H9 (cell line): Measurements from ENCODE around the gene ST8SIA5. TPM values are rescaled to one million over a fixed set of nuclear protein-coding genes. Genes with fewer than 3 reads are reported as not detected.

Experiments used
- DNase-seq: peaks from one replicate; pipeline ENCODE4 v3.0.0-alpha.2; 2017
- H2AFZ ChIP-seq: one replicate; pipeline ENCODE4 v1.6.1; 2013; ENCODE audit warnings: mild to moderate bottlenecking, low read length, control low read depth, moderate library complexity
- H2AK5ac ChIP-seq: 2 replicates; pipeline ENCODE4 v1.6.1; 2013; ENCODE audit warnings: low read length, control low read depth, mixed read lengths; ENCODE audit not compliant: insufficient read length
- H2BK120ac ChIP-seq: one replicate; pipeline ENCODE4 v1.6.1; 2013; ENCODE audit warnings: low read depth, mild to moderate bottlenecking, low read length, control low read depth, inconsistent platforms; ENCODE audit not compliant: poor library complexity, severe bottlenecking
- H2BK12ac ChIP-seq: 2 replicates; pipeline ENCODE4 v1.6.1; 2013; ENCODE audit warnings: low read length, control low read depth, mixed read lengths, low read depth; ENCODE audit not compliant: insufficient read length
- H2BK15ac ChIP-seq: 2 replicates; pipeline ENCODE4 v1.6.1; 2013; ENCODE audit warnings: low read depth, low read length, control low read depth
- H2BK20ac ChIP-seq: one replicate; pipeline ENCODE4 v1.6.1; 2013; ENCODE audit warnings: low read depth, mild to moderate bottlenecking, low read length, control low read depth, inconsistent platforms; ENCODE audit not compliant: poor library complexity, severe bottlenecking
- H2BK5ac ChIP-seq: 2 replicates; pipeline ENCODE4 v1.6.1; 2013; ENCODE audit warnings: low read length, control low read depth, mixed read lengths; ENCODE audit not compliant: insufficient read length
- H3K14ac ChIP-seq: 2 replicates; pipeline ENCODE4 v1.6.1; 2013; ENCODE audit warnings: low read length, control low read depth; ENCODE audit not compliant: insufficient read depth
- H3K18ac ChIP-seq: 2 replicates; pipeline ENCODE4 v1.6.1; 2013; ENCODE audit warnings: low read depth, mild to moderate bottlenecking, mixed read lengths, low read length, control low read depth; ENCODE audit not compliant: insufficient read length
- H3K23ac ChIP-seq: 2 replicates; pipeline ENCODE4 v1.6.1; 2013; ENCODE audit warnings: low read length, control low read depth, mixed read lengths, low read depth; ENCODE audit not compliant: insufficient read length
- H3K23me2 ChIP-seq: 2 replicates; pipeline ENCODE4 v1.6.1; 2013; ENCODE audit warnings: low read depth, mild to moderate bottlenecking, mixed read lengths, low read length, control low read depth; ENCODE audit not compliant: insufficient read length, poor library complexity, severe bottlenecking
- H3K27ac ChIP-seq: 2 replicates; pipeline ENCODE4 v1.5.1; 2013; ENCODE audit warnings: low read length, control low read depth, mixed read lengths, low read depth; ENCODE audit not compliant: insufficient read length
- H3K27me3 ChIP-seq: 2 replicates; pipeline ENCODE4 v1.6.1; 2013; ENCODE audit warnings: low read length, control low read depth, inconsistent platforms; ENCODE audit not compliant: insufficient read depth
- H3K4ac ChIP-seq: 2 replicates; pipeline ENCODE4 v1.6.1; 2013; ENCODE audit warnings: low read depth, mild to moderate bottlenecking, control low read depth, inconsistent platforms, low read length, moderate library complexity
- H3K4me1 ChIP-seq: 2 replicates; pipeline ENCODE4 v1.6.1; 2013; ENCODE audit warnings: low read length, control low read depth, inconsistent platforms; ENCODE audit not compliant: insufficient read depth
- H3K4me2 ChIP-seq: 2 replicates; pipeline ENCODE4 v1.6.1; 2013; ENCODE audit warnings: low read length, control low read depth, mixed read lengths; ENCODE audit not compliant: insufficient read length, insufficient read depth
- H3K56ac ChIP-seq: 2 replicates; pipeline ENCODE4 v1.6.1; 2013; ENCODE audit warnings: low read depth, mild to moderate bottlenecking, mixed read lengths, low read length, control low read depth; ENCODE audit not compliant: insufficient read length
- H3K79me1 ChIP-seq: 2 replicates; pipeline ENCODE4 v1.6.1; 2013; ENCODE audit warnings: low read depth, mild to moderate bottlenecking, moderate library complexity, low read length, control low read depth, inconsistent platforms; ENCODE audit not compliant: insufficient read depth, poor library complexity, severe bottlenecking
- H3K79me2 ChIP-seq: 2 replicates; pipeline ENCODE4 v1.6.1; 2013; ENCODE audit warnings: low read length, control low read depth, inconsistent platforms; ENCODE audit not compliant: insufficient read depth
- H3K9ac ChIP-seq: 2 replicates; pipeline ENCODE4 v1.6.1; 2013; ENCODE audit warnings: low read length, control low read depth, mixed read lengths; ENCODE audit not compliant: insufficient read length; ENCODE audit errors: extremely low read depth
- H3K9me3 ChIP-seq: one replicate; pipeline ENCODE4 v1.6.1; 2013; ENCODE audit warnings: low read depth, low read length, inconsistent platforms; ENCODE audit not compliant: control insufficient read depth
- H3T11ph ChIP-seq: one replicate; pipeline ENCODE4 v1.6.1; 2013; ENCODE audit warnings: mild to moderate bottlenecking, low read length, control low read depth, inconsistent platforms
- H4K20me1 ChIP-seq: one replicate; pipeline ENCODE4 v1.6.1; 2013; ENCODE audit not compliant: control insufficient read depth, insufficient read length, insufficient read depth
- H4K5ac ChIP-seq: 2 replicates; pipeline ENCODE4 v1.6.1; 2013; ENCODE audit warnings: low read depth, mild to moderate bottlenecking, mixed read lengths, low read length, control low read depth; ENCODE audit not compliant: insufficient read length
- H4K8ac ChIP-seq: replicated peaks from 2 replicates; pipeline ENCODE4 v1.6.1; 2013; ENCODE audit warnings: low read length, control low read depth, mixed read lengths, low read depth; ENCODE audit not compliant: insufficient read length
- H4K91ac ChIP-seq: 2 replicates; pipeline ENCODE4 v1.6.1; 2013; ENCODE audit warnings: low read depth, mild to moderate bottlenecking, moderate library complexity, mixed read lengths, low read length, control low read depth; ENCODE audit not compliant: insufficient read length
- H3K27ac Mint-ChIP-seq, 3 experiments: 2 replicates in 2 of 3; 3 replicates in 1 of 3; pipeline ENCODE4 v1.8.0; 2020 to 2021; ENCODE audit warnings: mixed read lengths in 3 of 3, mild to moderate bottlenecking in 1 of 3, moderate library complexity in 1 of 3
- H3K27me3 Mint-ChIP-seq: 2 replicates; pipeline ENCODE4 v1.8.0; 2021; ENCODE audit warnings: low read depth, mild to moderate bottlenecking, moderate library complexity, mixed read lengths
- H3K36me3 Mint-ChIP-seq, 3 experiments: 2 replicates in 2 of 3; 3 replicates in 1 of 3; pipeline ENCODE4 v1.8.0; 2020 to 2021; ENCODE audit warnings: low read depth in 3 of 3, mixed read lengths in 3 of 3; ENCODE audit not compliant: insufficient read depth in 1 of 3
- H3K4me1 Mint-ChIP-seq, 2 experiments: 2 replicates each; pipeline ENCODE4 v1.8.0; 2020; ENCODE audit warnings: mixed read lengths in 2 of 2
- H3K4me3 Mint-ChIP-seq, 2 experiments: 2 replicates in 1 of 2; 3 replicates in 1 of 2; pipeline ENCODE4 v1.8.0; 2020 to 2021; ENCODE audit warnings: mild to moderate bottlenecking in 2 of 2, mixed read lengths in 2 of 2, moderate library complexity in 1 of 2
- H3K9me3 Mint-ChIP-seq, 2 experiments: 2 replicates in 1 of 2; 3 replicates in 1 of 2; pipeline ENCODE4 v1.8.0; 2020; ENCODE audit warnings: mild to moderate bottlenecking in 2 of 2, mixed read lengths in 2 of 2, moderate library complexity in 1 of 2
- CTCF ChIP-seq: fragments of 200-600 bp; sonication (generic); conservative IDR thresholded peaks from 3 replicates; pipeline ENCODE4 v1.8.0; 2021; ENCODE audit warnings: antibody characterized with exemption, mild to moderate bottlenecking
- WGBS: extraction: QIAGEN DNeasy Blood & Tissue Kit; methylation state at CpG from one replicate; pipeline ENCODE4 v1.1.7; 2013; ENCODE audit warnings: missing lambda C conversion rate, low lambda C conversion rate, mixed read lengths; ENCODE audit not compliant: insufficient read length; ENCODE audit errors: extremely low coverage; 5-methylcytosine and 5-hydroxymethylcytosine counted together
- total RNA-seq: library from RNA; stranded (reverse); gene quantifications from 2 replicates; pipeline ENCODE4 v1.2.1, GENCODE V29; 2021

The ST8SIA5 gene
- total RNA-seq, 1 experiment from 2014 or later = 0.63 TPM

GRCh38 chr18:46702471-46702870, 54.4 kb downstream of the ST8SIA5 start:
- H3K23me2 ChIP-seq = no peaks in the 10 kb centered on the region
- no peak for TF ChIP-seq CTCF
- peaks cover 5 to 7% of the 10 kb centered on the region in 2 experiments for H3K9me3 Mint-ChIP-seq
- peaks cover 3% of the 10 kb centered on the region; the same call in 1 of the 2 replicates for H3K27me3 Mint-ChIP-seq
- no peak overlapping the region for H2AK5ac ChIP-seq
- no peak overlapping the region for H2BK12ac ChIP-seq
- no peak for DNase-seq
- H2BK5ac ChIP-seq = no peak overlapping the region
- no CpG with 5 or more reads among the region's 6 CpGs for WGBS
- no peak overlapping the region for H3K18ac ChIP-seq
- H3K4me2 ChIP-seq = no peak overlapping the region
- no peak overlapping the region for H3T11ph ChIP-seq
- H3K4me3 Mint-ChIP-seq = no peak overlapping the region
- H2BK120ac ChIP-seq = no peak overlapping the region
- H3K27me3 ChIP-seq = no peaks in the 10 kb centered on the region
- H3K23ac ChIP-seq = no peak overlapping the region
- H2AFZ ChIP-seq = no peak overlapping the region
- H2BK20ac ChIP-seq = no peak overlapping the region
- H2BK15ac ChIP-seq = no peak overlapping the region
- H4K5ac ChIP-seq = no peak overlapping the region
- H4K20me1 ChIP-seq = no peaks in the 10 kb centered on the region
- no peak overlapping the region for H3K9ac ChIP-seq
- H4K8ac ChIP-seq = no peak overlapping the region
- no peaks in the 10 kb centered on the region for H3K4me1 ChIP-seq
- no peak overlapping the region for H4K91ac ChIP-seq
- H3K27ac Mint-ChIP-seq = peak overlapping the region in 1 of 3 experiments; percentile 53; a peak in 2 of 7 replicates
- H3K9me3 ChIP-seq = no peaks in the 10 kb centered on the region
- H3K4me1 Mint-ChIP-seq = peaks cover 9 to 15% of the 10 kb centered on the region in 2 experiments
- no peaks in the 10 kb centered on the region for H3K79me1 ChIP-seq
- peaks cover 3 to 7% (median 5%) of the 10 kb centered on the region in 3 experiments for H3K36me3 Mint-ChIP-seq
- H3K4ac ChIP-seq = no peak overlapping the region
- no peak overlapping the region for H3K56ac ChIP-seq
- H3K14ac ChIP-seq = peak overlapping the region; percentile 5; the same call in 1 of the 2 replicates
- no peaks in the 10 kb centered on the region for H3K79me2 ChIP-seq
- H3K27ac ChIP-seq = no peak overlapping the region
